NCI-H748 (cell line): ENCODE data around the gene NTNG2.

Source experiments
- DNase-seq: peaks from one replicate; lab custom pipeline; 2025; ENCODE audit not compliant: unreplicated experiment; lab: John Stamatoyannopoulos, UW

Gene NTNG2

DNA sequence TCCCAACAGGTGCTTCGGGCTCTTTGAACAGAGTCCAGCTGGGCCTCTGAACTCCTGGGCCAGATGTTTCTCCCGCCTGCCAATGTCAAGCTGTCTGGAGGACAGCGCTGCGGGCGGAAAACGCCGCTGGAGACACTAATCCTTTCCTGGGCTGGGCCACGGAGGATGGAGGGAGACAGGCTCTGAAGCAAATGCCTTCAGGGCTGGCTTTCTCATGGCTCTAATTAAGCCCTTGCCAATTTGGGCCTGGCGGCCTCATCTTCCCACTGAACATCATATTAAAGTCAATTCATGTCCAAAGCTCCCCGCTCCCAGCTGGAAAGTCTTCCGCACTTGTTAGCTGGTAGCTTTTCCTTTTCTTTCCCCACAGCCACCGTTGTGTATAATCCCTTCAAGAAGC, 72.7 kb downstream of the NTNG2 start:
- DNase-seq: no peak

DNA sequence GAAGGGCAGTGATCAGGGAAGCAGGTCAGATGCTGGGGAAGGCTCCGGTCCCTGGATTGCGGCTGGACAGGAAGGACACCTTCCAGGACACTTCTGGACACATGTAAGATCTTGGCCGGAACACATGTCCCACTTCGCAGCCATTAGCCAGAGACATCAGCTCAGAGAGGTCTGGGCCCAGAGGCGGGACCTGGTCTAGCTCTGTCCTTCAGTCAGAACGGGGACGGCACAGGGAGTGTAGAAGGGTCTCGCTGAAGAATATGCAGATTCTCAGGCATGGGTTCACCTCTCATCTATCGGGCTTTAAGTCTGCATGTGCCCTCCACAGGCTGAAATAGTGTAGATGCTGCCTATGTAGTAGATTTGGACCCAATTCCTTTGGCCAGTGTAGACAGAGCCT, 73.3 kb downstream of the NTNG2 start:
- no peak for DNase-seq

DNA sequence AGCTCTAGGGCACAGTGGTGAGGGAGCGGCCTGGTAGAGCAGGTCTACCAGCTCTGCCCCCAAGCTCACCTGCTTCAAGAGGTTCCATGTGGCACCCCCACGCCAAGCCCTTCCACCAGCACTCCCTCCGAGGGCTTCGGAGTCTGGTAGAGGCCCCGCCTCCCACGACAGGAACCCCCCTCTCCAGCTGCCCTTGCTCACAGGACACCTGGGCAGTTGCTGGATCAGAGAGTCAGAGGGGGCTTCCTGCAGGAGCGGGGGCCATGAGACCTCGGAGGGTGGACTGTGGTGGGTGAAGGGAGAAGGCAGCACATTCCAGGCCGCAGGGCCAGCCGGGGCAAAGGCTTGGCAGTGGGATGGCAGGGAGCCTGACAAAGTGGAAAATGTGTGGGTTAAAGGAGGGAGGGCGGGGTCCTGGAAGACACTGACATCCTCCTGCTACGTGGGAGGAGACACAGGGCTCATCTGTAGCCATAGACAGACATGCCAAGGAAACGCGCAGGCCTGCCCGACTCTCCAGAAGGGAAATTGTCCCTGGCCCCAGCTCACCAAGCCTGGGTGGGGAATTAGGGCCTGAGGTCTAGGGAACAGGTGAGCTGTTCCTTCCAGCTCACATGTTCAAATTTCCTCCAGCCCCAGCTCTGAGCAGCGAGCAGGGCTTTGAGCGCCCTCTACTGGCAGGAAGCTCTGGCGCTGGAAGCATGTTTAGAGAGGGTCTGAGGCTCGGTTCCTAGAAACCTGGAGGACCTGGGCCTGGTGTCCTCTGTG, 74.2 kb downstream of the NTNG2 start:
- peak; percentile 81 for DNase-seq

DNA sequence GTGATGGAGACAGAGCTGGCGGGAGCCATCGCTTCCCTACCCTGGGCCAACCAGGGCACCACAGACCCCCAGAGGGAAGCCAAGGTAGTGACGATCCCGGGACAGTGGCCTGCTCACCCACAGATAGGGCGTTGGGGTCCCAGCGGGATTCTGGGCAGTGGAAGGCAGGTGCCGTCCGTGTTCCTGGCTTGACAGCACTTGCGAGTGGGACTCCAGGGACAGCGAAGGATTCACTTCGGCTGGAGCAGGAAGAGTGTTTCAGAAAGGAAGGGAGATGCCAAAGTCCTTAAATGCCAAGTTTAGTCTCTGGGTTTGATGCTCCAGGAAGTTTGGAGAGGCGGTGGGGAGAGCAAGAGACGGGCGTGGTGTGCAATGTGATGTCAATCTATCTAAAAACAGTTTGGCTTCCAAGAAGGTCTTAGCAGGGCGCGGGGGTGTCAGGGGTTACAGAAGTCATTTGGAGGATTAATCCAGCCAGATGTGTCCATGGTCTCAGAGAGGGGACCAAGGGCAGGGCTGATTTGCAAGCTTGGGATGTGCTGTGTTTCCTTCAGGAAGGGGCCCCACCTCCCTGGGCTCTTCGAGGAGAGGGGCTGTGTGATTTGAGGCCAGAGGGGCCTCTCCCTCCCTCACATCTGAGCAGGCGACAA, 74.9 kb downstream of the NTNG2 start:
- no peak for DNase-seq

DNA sequence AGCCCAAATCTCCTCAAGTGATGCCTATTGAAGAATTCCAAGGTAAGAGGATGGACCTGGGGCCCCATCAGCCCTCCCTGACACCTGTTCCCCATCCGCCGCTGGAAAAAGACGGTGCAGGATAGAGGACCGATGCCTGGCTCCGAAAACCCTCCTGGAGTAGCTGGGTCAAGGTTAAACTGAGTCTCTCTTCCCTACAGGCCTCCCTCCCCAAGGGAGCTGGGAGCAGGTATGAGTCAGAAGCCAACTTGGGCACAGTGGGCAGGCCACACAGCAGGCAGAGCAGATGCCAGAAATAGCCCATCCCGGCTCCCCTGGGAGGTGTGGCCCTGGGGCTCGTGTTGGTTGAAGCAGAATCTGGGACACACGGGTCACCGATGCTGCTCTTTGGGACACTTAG, 75.6 kb downstream of the NTNG2 start:
- DNase-seq: no peak

DNA sequence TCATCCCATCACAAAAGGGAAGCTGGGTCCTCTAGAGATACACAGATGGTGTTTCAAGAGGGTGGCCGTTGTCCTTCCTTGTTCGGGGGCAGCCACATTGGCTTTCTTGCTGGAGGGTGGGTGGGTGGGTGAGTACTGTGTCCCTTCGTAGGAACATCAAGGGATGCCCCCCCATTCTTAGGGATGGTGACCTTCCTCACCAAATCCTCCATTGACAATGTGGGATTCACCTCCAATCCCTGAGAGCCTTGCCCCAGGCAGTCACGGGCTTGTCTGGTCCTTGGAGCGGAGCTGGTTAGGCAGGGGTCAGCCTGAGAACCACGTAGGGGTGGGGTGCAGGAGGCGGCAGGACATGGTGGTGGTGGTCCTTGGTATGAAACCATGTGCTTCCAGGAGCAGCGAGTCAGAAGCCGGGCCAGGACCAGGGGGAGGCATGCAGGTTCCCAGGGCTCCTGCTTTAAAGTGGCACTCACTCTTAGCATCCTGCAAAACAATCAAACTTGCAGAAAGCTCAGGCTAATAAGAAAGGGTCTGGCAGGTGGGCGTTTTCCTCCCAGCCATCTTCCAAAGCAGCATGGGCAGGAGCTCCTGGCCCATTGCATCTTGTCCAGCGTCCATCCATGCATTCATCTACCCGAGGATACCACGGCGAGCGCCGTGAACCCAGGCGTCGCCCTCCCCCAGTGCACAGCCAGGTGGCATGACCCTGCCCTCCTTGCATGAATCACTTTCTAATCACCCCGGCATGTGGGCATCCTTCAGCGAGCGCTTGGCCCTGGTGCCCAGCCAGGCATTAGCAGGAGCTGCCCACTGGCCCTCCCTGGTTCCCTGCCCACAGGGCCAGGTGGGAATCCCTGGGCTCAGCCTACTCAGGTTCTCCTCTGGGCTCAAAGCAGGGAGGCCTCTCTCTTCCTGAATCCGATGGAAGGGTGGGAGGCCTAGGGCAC, 76.4 kb downstream of the NTNG2 start:
- DNase-seq: no peak

DNA sequence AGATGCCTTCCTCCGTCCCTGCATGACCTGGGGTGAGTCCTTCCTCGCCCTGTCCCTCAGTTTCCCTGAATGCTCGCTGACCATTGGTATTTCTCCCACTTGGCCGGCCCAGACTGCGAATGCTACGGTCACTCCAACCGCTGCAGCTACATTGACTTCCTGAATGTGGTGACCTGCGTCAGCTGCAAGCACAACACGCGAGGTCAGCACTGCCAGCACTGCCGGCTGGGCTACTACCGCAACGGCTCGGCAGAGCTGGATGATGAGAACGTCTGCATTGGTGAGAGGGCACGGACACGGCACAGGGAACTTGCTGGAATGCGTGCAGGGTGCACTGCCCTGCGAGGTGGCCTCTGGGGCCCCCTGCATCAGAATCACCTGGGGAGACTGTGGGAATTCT, 77.1 kb downstream of the NTNG2 start:
- no peak for DNase-seq

DNA sequence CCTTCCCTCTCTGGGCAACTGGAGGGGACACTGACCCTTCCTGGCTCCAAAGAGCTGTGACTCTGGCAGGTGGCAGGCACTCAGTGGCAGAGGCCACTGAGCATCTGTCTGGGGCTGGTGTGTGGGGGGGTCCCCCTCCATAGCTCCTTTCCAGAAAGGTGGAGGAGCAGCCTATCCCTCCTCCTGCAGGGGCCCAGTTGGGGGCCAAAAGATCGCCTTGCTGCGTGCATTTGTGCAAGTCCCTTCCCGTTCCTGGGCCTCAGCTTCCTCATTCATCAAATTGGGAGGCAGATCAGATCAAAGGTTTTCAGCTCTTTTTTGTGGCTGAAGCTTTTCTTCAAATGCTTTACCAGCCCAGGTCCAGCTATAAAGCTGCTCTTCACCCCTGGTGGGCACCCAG, 77.7 kb downstream of the NTNG2 start:
- no peak for DNase-seq

DNA sequence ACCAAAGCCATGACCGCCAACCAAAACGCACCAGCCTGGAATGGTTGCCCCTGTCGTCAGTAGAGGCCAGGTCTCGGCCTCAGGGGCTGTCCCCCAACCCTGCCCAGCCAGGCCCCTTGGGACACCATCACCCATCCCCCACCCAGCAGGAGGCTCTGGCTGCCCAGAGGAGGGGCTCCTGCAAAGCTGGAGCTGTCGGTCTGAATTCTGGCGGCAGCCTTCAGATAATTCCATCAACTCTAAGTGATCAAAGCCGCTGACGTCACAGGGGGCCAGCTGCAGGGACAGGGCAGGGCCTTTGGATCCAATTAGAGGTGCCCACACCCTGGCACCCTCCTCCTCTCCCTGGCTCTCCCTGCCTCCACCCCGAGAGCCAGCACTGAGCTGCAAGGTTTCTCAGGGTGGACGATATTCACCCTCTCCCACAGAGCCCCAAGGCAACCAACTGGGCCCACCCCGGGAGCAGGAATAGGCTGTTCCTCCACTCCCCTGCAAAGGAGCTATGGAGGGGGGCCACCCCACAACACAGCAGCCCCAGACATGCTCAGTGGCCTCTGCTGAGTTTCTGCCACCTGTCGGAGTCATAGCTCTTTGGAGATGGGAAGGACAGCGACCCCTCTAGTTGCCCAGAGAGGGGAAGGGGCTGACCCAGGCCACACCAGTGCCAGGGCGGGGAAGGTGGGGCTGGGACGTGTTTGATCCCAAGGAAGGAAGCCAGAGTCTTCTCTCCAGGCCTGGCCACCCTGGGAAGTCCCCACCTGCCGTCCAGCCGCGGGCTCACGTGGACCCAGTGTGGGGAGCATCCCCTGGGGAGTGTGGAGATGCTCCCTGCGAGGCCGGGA, 78.4 kb downstream of the NTNG2 start:
- DNase-seq: no peak

DNA sequence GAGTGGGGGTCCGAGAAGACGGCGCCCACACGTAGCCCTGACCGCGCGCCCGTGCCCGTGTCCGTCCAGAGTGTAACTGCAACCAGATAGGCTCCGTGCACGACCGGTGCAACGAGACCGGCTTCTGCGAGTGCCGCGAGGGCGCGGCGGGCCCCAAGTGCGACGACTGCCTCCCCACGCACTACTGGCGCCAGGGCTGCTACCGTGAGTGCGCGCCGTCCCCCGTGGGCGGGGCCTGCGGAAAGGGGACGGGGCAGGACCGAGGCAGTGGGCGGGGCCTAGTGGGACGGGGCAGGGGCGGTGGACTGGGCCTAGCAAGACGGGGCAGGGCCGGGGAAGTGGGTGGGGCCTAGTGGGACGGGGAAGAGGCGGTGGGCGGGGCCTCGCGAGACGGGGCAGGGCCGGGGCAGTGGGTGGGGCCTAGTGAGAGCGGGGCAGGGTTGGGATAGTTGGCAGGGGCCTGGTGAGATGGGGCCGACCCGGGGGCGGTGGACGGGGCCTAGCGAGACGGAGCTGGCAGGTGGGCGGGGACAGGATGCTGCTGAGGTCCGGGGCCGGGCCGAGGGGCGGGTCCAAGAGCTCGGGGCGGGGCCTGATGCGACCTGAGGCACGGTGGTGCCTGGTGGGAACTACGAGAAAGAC, 79.1 kb downstream of the NTNG2 start:
- peak; percentile 97 for DNase-seq

DNA sequence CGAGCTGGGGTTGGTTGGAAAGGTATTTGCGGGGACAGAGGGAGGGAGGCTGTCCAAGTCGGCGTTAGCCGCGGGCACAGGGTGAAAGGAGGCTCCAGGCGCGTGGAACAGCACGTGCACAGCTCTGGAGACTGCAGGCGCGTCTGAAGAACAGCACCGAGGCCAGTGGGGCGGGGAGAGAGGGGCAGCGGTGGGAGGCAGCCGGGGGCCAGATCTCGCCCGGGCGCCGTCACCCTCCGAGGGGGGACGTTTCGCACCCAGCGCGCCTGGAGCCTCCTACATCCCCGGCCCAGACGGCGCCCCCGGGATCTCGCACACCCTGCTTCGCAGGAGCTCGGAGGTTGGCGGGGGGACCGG, 79.6 kb downstream of the NTNG2 start:
- DNase-seq: no peak

DNA sequence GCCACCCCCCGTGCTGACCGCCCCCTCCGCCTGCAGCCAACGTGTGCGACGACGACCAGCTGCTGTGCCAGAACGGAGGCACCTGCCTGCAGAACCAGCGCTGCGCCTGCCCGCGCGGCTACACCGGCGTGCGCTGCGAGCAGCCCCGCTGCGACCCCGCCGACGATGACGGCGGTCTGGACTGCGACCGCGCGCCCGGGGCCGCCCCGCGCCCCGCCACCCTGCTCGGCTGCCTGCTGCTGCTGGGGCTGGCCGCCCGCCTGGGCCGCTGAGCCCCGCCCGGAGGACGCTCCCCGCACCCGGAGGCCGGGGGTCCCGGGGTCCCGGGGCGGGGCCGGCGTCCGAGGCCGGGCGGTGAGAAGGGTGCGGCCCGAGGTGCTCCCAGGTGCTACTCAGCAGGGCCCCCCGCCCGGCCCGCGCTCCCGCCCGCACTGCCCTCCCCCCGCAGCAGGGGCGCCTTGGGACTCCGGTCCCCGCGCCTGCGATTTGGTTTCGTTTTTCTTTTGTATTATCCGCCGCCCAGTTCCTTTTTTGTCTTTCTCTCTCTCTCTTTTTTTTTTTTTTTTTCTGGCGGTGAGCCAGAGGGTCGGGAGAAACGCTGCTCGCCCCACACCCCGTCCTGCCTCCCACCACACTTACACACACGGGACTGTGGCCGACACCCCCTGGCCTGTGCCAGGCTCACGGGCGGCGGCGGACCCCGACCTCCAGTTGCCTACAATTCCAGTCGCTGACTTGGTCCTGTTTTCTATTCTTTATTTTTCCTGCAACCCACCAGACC, 80.2 kb downstream of the NTNG2 start:
- DNase-seq: peak; percentile 58

DNA sequence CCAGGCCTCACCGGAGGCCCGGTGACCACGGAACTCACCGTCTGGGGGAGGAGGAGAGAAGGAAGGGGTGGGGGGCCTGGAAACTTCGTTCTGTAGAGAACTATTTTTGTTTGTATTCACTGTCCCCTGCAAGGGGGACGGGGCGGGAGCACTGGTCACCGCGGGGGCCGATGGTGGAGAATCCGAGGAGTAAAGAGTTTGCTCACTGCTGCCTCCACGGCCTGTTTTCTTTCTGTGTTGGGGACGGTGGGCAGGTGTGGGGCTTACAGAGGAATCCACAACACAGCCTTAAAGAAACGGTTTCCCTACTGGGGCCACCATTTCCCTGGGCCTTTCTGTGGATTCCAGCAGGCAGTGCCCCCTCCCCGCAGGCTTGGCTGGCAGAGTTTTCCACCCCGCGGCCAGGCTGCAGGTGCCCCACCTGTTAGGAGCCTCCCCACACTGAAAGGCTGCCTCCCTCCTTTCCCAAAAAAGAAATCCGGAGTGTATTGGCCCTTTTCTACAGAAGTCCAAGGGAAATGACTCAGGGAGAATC, 80.8 kb downstream of the NTNG2 start:
- DNase-seq: peak; percentile 50

DNA sequence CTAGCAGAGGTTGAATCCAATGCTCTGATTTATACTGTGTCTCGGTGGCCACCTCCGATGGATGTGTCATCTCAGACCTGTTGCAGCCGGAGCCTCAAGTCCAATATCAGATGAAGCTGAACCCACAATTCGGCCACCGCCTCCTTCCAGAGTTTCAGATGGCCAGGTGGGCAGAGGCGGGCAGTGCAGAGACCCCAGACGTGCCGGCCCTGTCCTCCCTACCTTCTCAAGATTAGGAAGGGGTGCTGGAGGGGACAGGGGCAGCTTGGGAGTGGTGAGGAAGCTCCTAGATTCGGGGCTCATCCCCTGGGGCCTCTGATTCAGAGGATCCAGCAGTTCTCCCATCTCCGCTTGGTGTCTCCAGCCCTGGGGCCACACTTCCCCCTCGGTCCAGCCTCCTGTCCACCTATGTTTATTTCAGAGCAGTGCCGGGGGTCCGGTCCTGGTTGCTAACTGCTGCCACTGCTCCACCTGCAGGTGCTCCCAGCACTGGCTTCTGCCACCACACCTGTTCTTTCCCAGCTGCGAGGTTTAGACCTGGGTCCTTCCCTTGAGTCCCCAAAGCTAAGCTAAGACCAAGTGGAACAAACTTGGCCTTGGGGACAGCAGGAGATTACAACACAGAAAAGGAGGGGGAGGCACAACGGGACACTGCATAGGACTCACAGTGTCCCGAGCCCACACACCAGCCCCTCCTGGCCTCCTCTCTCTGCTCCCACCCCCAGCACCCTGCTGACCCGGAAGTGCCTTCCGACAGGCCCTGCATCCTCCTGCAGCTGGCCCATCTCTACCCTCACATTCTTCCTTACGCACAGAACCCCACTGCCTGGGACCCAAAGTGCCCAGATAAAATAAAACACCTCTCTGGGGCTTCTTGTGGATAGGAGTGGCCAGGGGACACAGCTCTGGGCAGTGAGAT, 81.6 kb downstream of the NTNG2 start:
- peak; percentile 15 for DNase-seq

DNA sequence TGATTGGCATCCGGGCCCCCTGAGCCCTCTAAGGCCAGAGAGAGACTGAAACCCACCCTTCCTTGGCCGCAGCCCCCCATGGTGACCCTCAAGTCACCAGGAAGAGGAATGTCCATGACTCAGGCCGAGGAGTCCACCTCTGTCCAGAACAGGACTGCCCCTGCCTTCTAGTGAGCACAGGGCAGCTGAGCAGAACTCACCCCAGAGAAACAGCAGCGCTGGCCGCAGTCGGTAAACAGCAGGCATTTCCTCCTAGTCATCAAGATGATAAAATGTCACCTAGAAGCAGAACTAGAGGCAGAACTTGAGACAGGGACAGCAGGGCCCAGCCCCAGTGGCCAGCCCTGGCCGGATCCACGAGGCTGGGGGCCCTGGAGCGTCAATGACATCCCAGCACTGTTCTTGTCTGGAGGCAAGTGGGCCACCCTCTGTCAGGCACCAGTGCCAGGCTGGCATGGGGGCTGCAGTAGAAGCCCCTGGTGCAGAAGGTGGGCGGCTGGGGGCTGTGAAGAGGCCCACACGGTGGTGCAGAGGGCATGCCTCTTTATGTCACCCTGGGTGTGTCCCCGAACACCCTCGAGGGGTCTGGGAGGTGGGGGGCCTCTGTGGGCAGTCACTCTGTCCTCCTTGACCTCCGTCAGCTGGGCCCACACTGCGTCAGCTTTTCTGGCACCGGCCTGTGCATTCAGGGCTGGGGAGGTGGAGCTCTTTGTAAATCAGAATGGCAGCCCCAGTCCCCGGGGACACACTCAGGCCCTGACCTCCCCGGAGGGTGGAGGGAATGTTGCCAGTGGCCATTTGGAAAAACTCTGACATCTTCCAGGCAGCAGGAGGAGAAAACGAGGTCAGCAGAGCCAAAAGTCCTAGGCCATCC, 83.0 kb downstream of the NTNG2 start:
- DNase-seq: no peak

DNA sequence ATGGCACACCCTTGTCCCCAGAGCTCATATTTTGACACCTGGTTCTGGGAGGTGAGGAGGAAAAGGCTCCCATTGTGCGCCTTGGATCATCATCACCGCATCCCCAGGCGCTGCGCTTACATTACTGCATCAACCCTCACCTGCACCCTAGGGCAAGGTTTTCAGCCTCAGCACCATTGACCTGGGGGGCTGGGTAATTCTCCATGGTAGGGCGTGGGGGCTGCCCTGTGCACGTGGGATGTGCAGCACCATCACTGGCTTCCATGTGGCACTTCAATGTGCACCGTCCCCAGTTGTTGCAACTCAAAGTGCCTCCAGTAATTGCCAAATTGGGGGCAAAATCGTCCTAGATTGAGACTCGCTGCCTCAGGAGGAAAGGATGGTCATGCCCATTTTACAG, 83.6 kb downstream of the NTNG2 start:
- no peak for DNase-seq

DNA sequence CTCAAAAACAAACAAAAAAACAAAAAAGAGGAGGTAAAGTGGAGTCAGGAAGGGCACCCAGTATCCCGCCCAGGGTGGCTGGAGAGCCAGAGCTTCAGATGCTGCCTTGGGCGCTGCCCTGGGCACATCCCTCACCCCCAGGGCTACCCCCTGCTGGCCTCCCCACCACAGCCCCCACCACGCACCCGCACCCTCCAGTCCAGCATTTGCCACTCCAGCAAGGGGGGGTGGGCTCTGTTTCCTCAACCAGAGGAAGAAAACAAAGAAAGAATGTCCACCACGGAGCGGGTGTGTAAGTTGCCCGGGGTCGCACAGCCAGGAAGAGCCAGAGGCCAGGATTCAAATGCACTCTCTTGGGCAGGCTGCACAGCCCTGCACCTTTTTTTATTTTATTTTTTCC, 86.1 kb downstream of the NTNG2 start:
- no peak for DNase-seq
